Measurements from ENCODE around the gene EMP2. TPM values are rescaled to one million over a fixed set of nuclear protein-coding genes. Genes with fewer than 3 reads are reported as not detected.

The EMP2 gene
- total RNA-seq, 6 donors from 2014 or later, result 261 to 1,020 (median 640) TPM

- DNase-seq (no peak), ATAC-seq (ENCODE audit: low FRiP score in 2 of 2) (no peak)
- Histone ChIP-seq H3K27ac (no peak overlapping the region), H3K9me3 (peaks cover 0 to 14% (median 10%) of the 10 kb centered on the region in 4 donors), H3K4me3 (no peak overlapping the region), H3K27me3 (no peaks in the 10 kb centered on the region), H3K36me3 (peaks cover 0 to 31% (median 3%) of the 10 kb centered on the region in 4 donors), H3K4me1 (no peaks in the 10 kb centered on the region)
- TF ChIP-seq POLR2A (IDR thresholded peaks at IDR 0.05) (no peak), CTCF (IDR thresholded peaks at IDR 0.05) (no peak), POLR2AphosphoS5 (IDR thresholded peaks at IDR 0.05) (no peak)
- 73 to 93% methylated on average over 5 of the region's 5 CpGs for WGBS, 2 donors
Measured at GRCh38 chr16:10494343-10495030, 85.9 kb downstream of the EMP2 start.

GRCh38 chr16:10493276-10493675 lies 87.1 kb downstream of the EMP2 start:
- Histone ChIP-seq H3K27ac (no peak overlapping the region), H3K4me3 (no peak overlapping the region), H3K27me3 (no peaks in the 10 kb centered on the region), H3K36me3 (peaks cover 0 to 31% (median 3%) of the 10 kb centered on the region in 4 donors), H3K4me1 (no peaks in the 10 kb centered on the region), H3K9me3 (peaks cover 0 to 14% (median 10%) of the 10 kb centered on the region in 4 donors)
- ATAC-seq (ENCODE audit: low FRiP score in 2 of 2) (no peak), DNase-seq (no peak)
- TF ChIP-seq POLR2A (IDR thresholded peaks at IDR 0.05), result no peak
- TF ChIP-seq EP300 (IDR thresholded peaks at IDR 0.05), result no peak
- TF ChIP-seq POLR2AphosphoS5 (IDR thresholded peaks at IDR 0.05), result no peak
- TF ChIP-seq CTCF (IDR thresholded peaks at IDR 0.05), result no peak
- WGBS, 2 donors, result 89 to 94% methylated on average over 8 of the region's 8 CpGs

GRCh38 chr16:10490141-10490540 lies 90.3 kb downstream of the EMP2 start:
- TF ChIP-seq EP300 (IDR thresholded peaks at IDR 0.05), result no peak
- TF ChIP-seq CTCF (IDR thresholded peaks at IDR 0.05), result no peak
- no peak for TF ChIP-seq POLR2AphosphoS5 (IDR thresholded peaks at IDR 0.05)
- no peak for TF ChIP-seq POLR2A (IDR thresholded peaks at IDR 0.05)
- H3K9me3 ChIP-seq, result peaks cover 0 to 15% (median 7%) of the 10 kb centered on the region in 4 donors
- H3K4me1 ChIP-seq, result no peaks in the 10 kb centered on the region
- DNase-seq, result no peak
- no peak overlapping the region for H3K4me3 ChIP-seq
- H3K27ac ChIP-seq, result no peak overlapping the region
- H3K36me3 ChIP-seq, result peaks cover 0 to 25% (median 4%) of the 10 kb centered on the region in 4 donors
- WGBS, 2 donors, result 53 to 70% methylated on average over 1 of the region's 1 CpG
- ATAC-seq (ENCODE audit: low FRiP score in 2 of 2), result no peak
- no peaks in the 10 kb centered on the region for H3K27me3 ChIP-seq

GRCh38 chr16:10485698-10486382 lies 94.6 kb downstream of the EMP2 start:
- Histone ChIP-seq H3K36me3 (peaks cover 0 to 47% (median 10%) of the 10 kb centered on the region in 4 donors), H3K9me3 (peaks cover 0 to 7% (median 0%) of the 10 kb centered on the region in 4 donors), H3K27ac (no peak overlapping the region), H3K27me3 (no peaks in the 10 kb centered on the region), H3K4me1 (no peaks in the 10 kb centered on the region), H3K4me3 (no peak overlapping the region)
- ATAC-seq (ENCODE audit: low FRiP score in 2 of 2), result no peak
- no peak for DNase-seq
- TF ChIP-seq CTCF (IDR thresholded peaks at IDR 0.05) (no peak), POLR2AphosphoS5 (IDR thresholded peaks at IDR 0.05) (no peak), POLR2A (IDR thresholded peaks at IDR 0.05) (no peak), EP300 (IDR thresholded peaks at IDR 0.05) (no peak)
- 92 to 95% methylated on average over 12 of the region's 12 CpGs for WGBS, 2 donors
